ENCODE results near the gene TOB1.
"Not testable (repeated sequence)": the region's sequence is repeated elsewhere in the genome, so short reads cannot be mapped to it uniquely, and the experiment has no call there.

Gene TOB1

DNA sequence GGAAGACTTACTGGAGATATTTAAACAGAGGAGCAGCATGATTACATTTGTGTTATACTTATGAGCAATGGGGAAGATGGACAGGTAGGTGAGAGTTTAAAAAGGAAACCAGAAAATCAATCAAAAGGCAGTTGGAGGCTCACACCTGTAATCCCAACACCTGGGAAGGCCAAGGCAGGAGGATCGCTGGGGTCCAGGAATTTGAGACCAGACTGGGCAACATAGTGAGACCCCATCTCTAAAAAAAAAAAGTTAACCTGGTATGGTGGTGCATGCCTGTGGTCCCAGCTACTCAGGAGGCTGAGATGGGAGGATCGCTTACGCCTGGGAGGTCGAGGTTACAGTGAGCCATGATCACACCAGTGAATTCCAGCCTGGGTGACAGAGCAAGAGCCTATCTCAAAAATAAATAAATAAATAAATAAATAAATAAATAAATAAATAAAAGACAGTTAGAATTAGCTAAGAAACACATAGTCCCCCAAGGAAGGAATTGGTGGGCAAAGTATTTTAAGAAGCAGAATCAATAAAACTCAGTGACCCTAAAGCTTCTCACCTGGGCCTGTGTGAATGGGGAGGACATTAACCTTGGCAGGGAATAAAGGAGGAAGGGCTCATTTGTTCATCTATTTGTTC lies 32.3 kb upstream of the TOB1 start:
- TF ChIP-seq, protein P1, sequence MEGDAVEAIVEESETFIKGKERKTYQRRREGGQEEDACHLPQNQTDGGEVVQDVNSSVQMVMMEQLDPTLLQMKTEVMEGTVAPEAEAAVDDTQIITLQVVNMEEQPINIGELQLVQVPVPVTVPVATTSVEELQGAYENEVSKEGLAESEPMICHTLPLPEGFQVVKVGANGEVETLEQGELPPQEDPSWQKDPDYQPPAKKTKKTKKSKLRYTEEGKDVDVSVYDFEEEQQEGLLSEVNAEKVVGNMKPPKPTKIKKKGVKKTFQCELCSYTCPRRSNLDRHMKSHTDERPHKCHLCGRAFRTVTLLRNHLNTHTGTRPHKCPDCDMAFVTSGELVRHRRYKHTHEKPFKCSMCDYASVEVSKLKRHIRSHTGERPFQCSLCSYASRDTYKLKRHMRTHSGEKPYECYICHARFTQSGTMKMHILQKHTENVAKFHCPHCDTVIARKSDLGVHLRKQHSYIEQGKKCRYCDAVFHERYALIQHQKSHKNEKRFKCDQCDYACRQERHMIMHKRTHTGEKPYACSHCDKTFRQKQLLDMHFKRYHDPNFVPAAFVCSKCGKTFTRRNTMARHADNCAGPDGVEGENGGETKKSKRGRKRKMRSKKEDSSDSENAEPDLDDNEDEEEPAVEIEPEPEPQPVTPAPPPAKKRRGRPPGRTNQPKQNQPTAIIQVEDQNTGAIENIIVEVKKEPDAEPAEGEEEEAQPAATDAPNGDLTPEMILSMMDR (IDR thresholded peaks at IDR 0.05; ENCODE audit: extremely low read depth, insufficient read depth, missing control alignments), result no peak
- no peak for DNase-seq (ENCODE audit: low spot score)
- in situ Hi-C loops (cut with MboI; ENCODE audit: low pct_unique_long_range_greater_than_20kb, low sequenced_read_pairs, unreplicated experiment), result no loop called here

DNA sequence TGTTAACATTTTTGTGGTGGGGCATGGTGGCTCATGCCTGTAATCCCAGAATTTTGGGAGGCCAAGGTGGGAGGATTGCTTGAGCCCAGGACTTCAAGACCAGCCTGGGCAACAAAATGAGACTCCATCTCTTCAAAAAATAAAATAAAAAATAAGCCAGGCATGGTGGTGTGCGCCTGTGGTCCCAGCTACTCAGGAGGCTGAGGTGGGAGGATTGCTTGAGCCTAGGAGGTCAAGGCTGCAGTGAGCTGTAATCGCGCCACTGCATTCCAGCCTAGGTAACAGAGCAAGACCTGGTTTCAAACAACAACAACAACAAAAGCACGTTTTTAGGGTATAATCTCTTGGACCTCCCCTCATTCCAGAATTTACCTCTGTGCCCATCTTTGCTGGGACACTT lies 28.4 kb upstream of the TOB1 start:
- in situ Hi-C loops (cut with MboI; ENCODE audit: low pct_unique_long_range_greater_than_20kb, low sequenced_read_pairs, unreplicated experiment); DNase-seq (ENCODE audit: low spot score): not testable (repeated sequence)

DNA sequence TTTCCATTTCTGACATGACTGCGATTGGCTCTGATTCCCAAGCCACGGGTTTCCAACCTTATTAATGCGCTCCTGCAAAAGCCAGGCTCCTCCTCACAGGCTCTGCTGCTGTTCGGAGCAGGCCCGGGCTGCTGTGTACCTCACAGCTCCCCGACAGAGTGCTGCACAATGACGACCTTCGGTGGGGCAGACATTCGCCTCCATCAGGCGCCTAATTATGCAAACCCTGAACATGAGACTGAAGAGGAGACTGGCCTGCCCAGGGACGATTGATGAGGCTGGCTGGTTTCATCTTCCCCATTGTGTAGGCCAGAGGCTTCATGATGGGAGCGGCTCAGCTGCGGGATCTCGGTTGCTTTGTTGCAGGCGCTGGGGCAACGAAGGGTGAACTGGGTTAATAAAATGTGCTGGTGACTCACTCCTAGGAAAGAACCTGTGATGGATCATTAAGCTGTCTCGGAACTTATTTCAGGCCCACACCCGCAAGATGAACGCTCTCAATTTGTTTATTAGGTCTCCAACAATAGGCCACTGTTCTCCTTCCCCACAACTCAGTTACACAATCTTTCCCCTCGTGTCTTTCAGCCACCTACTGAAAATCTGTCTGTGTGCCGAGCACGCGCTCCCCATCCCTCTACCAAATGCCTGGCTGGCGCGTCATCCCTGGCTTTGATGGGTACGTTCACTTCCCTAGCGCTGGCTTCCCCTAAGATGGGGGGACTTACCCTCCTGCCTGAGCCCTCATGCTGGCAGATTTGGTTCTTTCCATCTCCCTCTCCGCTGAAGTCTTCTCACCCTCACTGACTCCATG lies 27.2 kb upstream of the TOB1 start:
- TF ChIP-seq, protein P1 (IDR thresholded peaks at IDR 0.05; ENCODE audit: extremely low read depth, insufficient read depth, missing control alignments), result no peak
- in situ Hi-C loops (cut with MboI; ENCODE audit: low pct_unique_long_range_greater_than_20kb, low sequenced_read_pairs, unreplicated experiment), result no loop called here
- DNase-seq (ENCODE audit: low spot score), result no peak

- TF ChIP-seq, protein P1 (IDR thresholded peaks at IDR 0.05; ENCODE audit: extremely low read depth, insufficient read depth, missing control alignments), result no peak
- DNase-seq (ENCODE audit: low spot score), result no peak
- in situ Hi-C loops (cut with MboI; ENCODE audit: low pct_unique_long_range_greater_than_20kb, low sequenced_read_pairs, unreplicated experiment), result no loop called here
These were observed 26.1 kb upstream of the TOB1 start for GRCh38 chr17:50892101-50892776.

GRCh38 chr17:50891577-50891989 lies 25.4 kb upstream of the TOB1 start:
- DNase-seq (ENCODE audit: low spot score), result no peak

DNA sequence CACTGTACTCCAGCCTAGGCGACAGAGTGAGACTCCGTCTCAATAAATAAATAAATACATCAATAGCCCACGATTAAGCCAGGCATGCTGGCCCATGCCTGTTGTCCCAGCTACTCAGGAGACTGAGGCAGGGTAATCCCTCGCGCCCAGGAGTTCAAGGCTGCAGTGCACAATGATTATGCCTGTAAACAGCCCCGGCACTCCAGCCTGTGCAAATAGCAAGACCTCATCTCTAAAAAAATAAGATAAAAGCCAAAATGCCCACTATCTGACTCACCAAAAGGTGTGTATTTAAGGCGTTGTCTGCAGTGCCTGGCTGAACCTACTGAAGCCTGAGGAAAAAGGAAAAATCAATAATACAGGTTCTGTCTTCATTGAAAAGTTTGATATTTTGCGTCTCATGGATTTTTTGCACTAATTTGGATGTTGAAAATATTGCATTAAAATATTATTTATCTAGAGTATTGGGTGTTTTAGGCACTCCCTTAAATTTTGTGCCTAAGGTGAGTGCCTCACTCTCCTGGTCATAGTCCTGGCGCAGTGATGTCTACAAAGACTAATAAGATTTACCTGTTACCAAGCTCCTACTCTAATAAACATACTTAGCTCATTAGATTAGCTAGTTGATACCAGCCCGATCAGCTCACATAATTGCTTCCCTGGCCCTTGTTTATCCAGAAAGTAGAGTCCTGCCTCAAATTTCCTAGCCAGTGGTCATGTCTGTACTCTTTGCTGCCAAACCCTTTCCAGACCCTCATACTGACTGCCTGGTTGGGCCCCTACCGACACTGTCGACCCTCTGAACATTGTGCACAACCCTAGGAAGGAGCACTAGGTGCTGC lies 24.7 kb upstream of the TOB1 start:
- in situ Hi-C loops (cut with MboI; ENCODE audit: low pct_unique_long_range_greater_than_20kb, low sequenced_read_pairs, unreplicated experiment), result no loop called here
- TF ChIP-seq, protein P1 (IDR thresholded peaks at IDR 0.05; ENCODE audit: extremely low read depth, insufficient read depth, missing control alignments), result no peak
- no peak for DNase-seq (ENCODE audit: low spot score)

More at GRCh38 chr17:50891577-50891989, 25.4 kb upstream of the TOB1 start:
- in situ Hi-C loops (cut with MboI; ENCODE audit: low pct_unique_long_range_greater_than_20kb, low sequenced_read_pairs, unreplicated experiment), result no loop called here
- TF ChIP-seq, protein P1 (IDR thresholded peaks at IDR 0.05; ENCODE audit: extremely low read depth, insufficient read depth, missing control alignments), result no peak
